ENCODE results near the gene AQP12A.
"Not testable (repeated sequence)": the region's sequence is repeated elsewhere in the genome, so short reads cannot be mapped to it uniquely, and the experiment has no call there.

- not testable (repeated sequence) for TF ChIP-seq POLR2AphosphoS5, CTCF (IDR thresholded peaks at IDR 0.05)
Observed at GRCh38 chr2:240691075-240691427, 615 bp upstream of the AQP12A start.
